Dermis microvascular lymphatic vessel endothelial cell (primary cell): ENCODE data around the gene ZNF217. TPM values are rescaled to one million over a fixed set of nuclear protein-coding genes. Genes with fewer than 3 reads are reported as not detected.
"Not testable (repeated sequence)": the region's sequence is repeated elsewhere in the genome, so short reads cannot be mapped to it uniquely, and the experiment has no call there.

Experiments
- DNase-seq, 2 donors: peaks; one replicate each; pipeline versions ENCODE4 v3.0.0 to v3.0.0-alpha.2; 2010; ENCODE audit warnings: low read depth in 2 of 2
- total RNA-seq: library from RNA; depleted of rRNA; stranded (reverse); fragments of >200 nt; gene quantifications from 2 replicates; pipeline ENCODE4 v1.2.1, GENCODE V29; 2014

Gene ZNF217
- total RNA-seq, 1 donor from 2014 or later = 9.0 TPM

DNA sequence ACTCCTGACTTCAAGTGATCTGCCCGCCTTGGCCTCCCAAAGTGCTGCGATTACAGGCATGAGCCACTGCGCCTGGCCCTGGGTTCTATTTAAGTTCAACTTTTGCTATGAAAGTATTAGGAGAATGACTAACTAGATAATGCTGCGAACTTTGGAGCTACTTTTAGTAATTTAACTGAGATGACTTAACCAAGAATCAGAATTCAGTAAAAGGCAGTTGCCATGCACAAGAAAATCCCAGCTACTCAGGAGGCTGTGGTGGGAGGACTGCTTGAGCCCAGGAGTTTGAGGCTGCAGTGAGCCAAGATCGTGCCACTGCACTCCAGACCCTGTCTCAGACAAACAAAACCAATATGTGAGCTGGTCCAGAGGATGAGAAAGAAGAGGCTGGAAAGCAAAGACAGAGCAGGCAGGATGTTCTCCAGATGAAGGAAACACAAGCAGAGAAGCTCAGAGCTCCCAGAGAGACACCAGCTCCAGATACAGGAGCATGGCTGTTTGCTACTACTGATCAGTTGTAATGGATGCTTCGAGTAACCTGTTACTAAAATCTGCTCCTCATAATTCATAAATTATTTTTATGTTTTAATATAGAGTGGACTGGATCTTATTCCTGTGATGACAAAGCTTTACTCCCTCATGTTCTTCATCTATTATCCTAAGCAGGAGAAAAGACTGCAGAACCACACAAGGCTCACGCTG is 23.9 kb downstream of the ZNF217 start:
- no peak for DNase-seq

DNA sequence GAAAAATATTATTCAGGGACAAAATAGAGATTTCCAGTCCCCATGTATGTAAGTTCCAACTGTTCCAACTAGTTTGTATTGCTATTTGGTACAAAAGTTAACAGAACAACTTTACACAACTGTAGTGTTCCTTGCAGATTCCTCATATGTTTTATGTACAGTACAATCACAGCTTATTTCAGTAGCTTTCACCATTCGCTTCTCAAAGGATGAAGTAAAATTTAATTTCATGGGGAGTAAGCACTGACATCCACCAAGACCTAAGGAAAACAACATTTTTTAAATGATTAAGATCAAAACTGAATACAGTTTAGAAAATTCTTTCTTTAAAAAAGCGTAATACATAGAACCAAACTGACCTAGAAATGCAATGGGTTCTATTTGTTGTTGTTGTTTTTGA is 24.6 kb downstream of the ZNF217 start:
- no peak for DNase-seq

DNA sequence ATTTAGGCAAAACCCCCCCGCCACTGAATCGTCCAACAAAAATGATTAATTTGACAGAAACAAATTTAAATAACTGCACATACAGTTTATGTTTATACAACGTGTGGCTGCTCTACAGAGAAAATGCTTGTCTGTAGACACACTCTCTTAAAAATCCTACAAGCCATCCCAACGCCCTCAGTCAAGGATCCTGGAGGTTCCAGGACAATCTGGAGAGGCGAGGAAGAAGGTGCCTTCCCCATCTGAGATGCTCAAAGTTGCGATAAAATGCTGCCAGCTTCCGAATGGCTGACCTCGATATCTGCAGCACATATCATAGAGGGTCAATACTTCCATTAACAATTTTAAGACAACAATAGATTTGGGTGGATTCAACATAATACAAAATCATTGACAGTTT is 25.3 kb downstream of the ZNF217 start:
- DNase-seq = no peak

DNA sequence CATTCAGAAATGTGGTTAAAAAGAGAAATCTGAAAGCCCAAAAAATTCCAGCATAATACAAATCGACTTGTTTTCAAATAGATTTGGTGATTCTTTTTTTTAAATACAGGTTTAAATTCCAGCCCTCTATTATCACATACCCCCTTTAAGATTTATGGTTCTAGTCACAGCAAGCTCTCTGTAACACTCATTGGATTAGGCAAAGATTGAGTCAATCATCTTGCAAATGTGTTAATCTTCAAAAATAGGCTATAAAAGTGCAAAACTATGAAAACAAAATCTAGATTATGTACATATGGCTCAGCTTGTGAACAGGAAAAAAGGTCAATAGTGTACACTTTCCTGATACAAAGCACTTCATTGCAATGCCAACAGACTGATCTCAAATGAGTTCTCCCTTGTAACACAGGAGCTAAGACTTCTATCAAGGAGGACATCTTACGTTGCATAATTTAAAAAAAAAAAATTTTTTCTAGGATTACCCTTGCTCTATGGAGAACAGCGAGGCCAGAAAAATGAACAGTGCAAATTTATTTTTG is 26.2 kb downstream of the ZNF217 start:
- DNase-seq = no peak

DNA sequence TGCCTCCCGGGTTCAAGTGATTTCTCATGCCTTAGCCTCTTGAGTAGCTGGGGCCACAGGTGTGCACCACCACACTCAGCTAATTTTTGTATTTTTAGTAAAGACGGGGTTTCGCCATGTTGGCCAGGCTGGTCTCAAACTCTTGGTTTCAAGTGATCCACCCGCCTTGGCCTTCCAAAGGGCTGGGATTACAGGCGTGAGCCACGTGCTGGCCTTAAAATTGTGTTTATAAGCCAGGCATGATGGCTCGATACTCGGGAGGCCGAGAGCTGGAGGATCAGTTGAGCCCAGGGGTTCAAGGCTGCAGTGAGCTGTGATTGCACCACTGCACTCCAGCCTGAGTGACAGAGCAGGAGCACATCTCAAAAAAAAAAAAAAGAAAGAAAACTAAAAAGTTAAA is 27.0 kb downstream of the ZNF217 start:
- not testable (repeated sequence) for DNase-seq

DNA sequence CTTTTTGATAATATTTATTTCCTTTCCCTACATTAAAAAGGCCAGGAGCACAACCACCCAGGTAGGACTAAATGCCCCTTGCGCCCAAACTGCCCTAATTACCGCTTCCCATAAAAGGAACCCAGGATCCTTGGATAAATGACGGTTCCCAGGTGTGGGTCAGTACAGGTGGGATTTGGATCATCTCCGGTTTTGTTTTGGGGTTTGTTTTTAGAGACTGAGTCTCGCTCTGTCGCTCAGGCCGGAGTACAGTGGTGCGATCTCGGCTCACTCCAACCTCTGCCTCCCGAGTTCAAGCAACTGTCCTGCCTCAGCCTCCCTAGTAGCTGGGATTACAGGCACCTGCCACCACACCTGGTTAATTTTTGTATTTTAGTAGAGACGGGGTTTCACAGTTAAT is 28.4 kb downstream of the ZNF217 start:
- no peak for DNase-seq

DNA sequence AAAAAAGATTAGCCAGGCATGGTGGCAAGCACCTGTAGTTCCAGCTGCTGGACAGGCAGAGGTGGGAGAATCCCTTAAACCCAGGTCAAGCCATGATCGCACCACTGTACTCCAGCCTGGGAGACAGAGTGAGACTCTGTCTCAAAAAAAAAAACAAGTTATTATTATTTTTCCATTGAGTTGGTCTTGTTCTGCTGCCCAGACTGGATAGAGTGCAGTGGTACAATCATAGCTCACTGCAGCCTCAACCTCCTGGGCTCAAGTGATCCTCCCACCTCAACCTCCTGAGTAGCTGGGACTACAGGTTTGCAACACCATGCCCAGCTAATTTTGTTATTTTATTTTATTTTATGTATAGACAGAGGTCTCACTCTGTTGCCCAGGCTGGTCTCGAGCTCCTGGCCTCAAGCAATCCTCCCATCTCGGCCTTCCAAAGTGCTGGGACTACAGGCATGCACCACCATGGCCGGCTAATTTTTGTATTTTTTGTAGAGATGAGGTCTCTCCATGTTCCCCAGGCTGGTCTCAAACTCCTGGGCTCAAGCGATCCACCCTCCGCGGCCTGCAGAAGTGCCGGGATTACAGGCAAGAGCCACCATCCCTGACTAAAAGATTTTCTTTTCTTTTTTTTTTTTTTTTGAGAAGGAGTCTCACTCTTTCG is 31.4 kb downstream of the ZNF217 start:
- DNase-seq = not testable (repeated sequence)

DNA sequence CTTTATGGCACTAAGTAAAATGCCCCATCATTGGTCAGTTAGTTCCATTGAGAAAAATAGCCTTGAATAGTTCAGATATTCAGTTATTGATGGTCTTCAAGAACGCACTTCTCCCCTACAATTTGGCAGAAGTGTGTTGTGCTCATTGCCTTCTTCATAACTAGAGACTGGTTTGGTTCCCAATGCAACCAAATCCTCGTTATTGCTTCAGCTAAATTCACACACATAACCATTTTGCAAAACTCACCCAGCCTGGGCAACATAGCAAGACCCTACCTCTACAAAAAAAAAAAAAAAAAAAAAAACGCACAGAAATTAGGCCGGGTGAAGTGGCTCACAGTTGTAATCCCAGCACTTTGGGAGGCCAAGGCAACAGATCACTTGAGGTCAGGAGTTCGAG is 32.1 kb downstream of the ZNF217 start:
- DNase-seq = no peak

DNA sequence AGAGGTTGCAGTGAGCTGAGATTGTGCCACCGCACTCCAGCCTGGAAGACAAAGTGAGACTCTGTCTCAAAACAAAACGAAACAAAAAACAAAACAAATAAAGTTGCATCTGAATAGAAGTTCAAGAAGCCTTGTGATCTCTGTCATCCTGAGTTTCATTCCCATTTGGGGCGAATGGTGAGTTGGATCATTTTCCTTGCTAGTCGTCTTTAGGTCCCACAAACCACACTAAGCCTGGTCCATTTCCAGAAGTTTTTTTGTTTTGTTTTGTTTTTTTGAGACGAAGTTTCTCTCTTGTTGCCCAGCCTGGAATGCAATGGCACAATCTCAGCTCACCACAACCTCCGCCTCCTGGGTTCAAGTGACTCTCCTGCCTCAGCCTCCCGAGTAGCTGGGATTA is 33.8 kb downstream of the ZNF217 start:
- no peak for DNase-seq

DNA sequence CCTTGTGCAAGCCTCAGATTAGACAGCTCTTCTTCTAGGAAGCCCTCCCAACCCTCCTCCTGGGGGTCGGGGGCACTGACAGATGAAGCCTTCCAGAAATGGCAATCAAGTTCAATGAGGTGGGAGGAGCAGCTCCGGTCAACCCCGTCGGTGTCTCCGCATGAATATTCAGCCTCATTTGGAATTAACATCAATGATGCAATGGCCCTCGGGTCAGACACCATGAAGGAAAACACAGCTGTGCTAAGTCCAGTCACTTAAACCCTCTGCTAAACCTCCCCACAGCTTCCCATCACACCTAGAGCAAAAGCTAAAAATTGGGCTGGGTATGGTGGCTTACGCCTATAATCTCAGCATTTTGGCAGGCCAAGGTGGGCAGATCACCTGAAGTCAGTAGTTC is 36.5 kb downstream of the ZNF217 start:
- no peak for DNase-seq

DNA sequence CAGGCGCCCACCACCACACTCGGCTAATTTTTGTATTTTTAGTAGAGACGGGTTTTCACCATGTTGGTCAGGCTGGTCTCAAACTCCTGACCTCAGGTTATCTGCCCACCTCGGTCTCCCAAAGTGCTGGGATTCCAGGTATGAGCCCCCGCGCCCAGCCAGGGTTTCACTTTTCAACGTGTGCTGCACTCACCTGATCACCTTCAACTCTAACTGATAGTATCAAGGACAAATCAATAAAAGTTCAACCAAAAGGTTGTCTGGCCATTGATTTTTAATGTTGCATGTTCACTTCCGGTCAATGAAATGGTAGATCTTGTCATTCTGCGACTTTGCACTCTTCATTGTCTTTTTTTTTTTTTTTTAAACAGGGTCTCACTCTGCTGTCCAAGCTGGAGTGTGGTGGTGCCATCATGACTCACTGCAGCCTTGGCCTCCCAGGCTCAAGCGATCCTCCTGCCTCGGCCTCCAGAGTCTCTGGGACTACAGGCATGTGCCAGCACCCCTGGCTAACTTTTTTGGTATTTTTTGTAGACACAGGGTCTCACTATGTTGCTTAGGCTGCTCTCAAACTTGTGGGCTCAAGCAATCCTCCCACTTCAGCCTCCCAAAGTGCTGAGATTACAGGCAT is 37.3 kb downstream of the ZNF217 start:
- no peak for DNase-seq

DNA sequence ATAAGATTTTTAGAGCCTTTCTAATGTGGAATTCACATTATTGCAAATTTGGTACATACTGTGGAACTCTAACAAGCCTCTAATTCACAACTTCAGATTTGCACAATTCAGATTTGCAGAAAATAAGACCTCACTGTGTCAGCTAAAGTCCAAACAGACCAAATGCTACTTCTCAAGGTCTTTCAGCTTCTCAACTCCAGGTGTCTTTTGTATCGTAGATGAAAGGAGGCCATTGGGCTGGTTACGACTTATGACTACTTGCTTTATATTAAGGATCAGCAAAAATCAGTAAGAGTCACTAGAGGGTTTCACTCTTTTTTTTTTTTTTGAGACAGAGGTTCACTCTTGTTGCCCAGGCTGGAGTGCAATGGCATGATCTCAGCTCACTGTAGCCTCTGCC is 37.8 kb downstream of the ZNF217 start:
- no peak for DNase-seq

DNA sequence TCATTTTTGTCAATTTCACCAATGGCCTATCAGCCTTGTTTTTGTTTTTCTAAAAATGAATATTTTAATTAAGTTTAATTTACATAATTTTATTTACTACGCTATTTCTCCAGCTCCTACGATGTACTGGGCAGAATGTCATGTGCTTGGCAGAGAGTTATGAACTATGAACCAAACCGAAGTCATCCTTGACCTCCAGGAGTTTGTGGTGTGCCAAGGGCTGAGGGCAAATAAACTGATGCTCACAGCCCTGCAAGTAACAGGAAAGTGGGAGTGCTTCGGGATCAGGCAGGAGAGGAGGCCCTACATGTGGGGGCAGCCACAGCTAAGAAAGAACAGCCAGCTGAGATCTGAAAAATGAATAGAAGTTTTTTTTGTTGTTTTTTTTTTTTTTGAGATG is 38.6 kb downstream of the ZNF217 start:
- no peak for DNase-seq

DNA sequence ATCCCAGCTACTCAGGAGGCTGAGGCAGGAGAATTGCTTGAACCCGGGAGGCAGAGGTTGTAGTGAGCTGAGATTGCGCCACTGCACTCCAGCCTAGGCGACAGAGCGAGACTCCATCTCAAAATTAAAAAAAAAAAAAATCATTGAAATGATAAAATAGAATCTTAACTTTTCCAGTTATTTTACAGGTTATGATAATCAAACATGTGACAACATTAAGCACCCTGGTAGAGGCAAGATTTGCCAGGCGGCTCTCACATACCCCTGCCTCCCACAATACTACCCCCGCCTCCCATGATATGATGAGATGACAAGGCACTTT is 41.1 kb downstream of the ZNF217 start:
- DNase-seq = not testable (repeated sequence)

DNA sequence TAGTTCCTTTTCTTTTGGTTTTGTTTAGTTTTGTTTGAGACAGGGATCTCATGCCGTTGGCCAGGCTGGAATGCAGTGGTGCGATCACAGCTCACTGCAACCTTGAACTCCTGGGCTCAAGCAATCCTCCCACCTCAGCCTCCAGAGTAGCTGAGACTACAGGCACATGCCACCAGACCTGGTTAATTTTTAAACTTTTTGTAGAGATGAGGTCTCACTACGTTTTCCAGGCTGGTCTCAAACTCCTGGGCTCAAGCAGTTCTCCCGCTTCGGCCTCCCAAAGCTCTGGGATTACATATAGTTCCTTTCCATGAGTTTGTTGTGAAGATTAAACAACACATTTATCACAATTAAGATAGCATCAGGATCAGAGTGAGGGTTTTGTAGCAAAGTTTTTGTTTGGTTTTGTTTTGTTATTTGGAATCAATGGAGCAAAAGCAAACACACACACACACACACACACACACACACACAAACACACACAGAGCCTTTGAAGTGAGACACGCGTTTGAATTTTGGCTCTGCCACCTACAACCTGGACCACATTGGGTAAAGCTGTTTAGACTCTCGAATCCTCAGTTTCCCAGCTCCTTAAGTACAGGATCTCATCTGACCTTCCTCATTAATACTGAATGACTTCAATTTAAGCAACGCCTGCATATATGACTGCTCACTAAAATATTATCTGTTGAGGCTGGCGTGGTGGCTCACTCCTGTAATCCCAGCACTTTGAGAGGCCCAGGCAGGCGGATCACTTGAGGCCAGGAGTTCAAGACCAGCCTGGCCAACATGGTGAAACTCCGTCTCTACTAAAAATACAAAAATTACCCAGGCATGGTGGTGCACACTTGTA is 41.7 kb downstream of the ZNF217 start:
- DNase-seq = not testable (repeated sequence)

DNA sequence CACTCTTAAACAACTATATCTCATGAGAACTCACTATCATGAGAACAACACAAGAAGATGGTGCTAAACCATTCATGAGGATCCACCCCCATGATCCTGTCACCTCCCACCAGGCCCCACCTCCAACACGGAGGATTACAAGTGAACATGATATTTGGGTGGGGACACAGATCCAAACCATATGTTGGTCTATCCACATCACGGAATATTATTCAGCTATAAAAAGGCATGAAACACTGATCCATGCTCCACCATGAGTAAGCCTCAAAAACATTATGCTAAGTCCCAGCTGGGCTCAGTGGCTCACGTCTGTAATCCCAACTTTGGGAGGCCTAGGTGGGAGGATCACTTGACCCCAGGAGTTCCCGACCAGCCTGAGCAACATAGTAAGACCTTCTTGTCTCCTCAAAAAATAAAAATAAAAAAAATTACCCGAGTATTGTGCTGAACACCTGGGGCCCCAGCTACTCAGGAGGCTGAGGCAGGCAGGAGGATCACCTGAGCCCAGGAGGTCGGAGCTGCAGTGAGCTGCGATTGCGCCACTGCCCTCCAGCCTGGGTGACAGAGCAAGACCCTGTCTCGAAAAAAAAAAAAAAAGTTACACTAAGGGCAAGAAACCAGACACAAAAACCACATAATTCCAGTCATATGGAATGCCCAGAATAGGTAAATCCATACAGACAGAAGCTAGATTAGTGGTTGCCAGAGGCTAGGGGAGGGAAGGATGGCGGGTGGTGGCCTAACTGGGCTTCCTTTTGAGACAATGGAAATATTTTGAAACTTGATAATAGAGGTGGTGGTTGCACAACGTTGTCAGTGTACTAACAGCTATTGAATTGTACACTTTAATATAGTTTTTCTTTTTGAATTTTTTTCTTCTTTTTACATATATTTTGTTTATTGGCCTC is 43.1 kb downstream of the ZNF217 start:
- DNase-seq = no peak

DNA sequence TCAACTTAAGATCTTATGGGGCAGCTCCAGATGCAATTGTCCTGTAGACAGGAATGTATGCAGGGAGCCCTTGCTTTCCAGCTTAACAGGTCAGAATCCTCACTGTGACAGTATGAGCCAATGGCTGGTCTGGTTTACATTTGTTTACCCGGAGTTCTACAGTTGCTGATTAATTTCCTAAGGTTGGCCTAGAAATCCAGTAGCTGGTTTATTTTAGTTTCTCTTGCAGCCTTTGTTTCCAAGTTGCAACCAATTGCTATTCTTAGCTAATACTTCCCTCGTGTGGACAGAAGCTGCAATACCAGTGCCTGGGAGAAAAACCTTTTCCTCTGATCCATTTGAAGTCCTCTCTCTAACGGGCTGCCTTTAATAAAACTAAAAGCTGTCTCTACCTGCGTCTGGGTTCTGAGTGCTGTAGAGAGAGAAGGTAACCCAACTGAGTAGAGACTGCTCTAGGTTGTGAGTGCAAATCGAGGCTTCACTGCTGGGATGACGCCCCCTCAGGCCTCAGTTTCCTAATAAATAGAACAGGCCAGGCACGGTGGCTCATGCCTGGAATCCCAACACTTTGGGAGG is 45.9 kb downstream of the ZNF217 start:
- peak; percentile 49 to 63 for DNase-seq

DNA sequence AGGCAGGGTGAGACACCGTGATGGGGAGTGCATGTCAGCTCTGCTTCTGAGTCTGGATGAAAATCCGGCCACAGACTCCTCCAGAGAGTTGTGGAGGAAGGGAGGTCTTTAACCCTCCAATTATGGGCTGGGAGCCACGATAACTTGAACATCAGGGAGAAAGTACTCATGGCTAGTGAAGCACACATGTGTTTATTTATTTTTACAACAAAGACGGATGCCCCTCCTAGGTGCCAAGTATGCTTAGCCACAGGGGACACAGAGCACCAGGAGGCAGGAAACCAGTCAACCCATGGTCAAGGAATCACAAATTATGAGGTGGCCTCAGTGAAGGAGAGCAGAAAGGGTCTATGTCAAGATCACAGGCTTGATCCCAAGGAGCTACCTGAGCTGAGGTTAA is 54.1 kb downstream of the ZNF217 start:
- no peak for DNase-seq

DNA sequence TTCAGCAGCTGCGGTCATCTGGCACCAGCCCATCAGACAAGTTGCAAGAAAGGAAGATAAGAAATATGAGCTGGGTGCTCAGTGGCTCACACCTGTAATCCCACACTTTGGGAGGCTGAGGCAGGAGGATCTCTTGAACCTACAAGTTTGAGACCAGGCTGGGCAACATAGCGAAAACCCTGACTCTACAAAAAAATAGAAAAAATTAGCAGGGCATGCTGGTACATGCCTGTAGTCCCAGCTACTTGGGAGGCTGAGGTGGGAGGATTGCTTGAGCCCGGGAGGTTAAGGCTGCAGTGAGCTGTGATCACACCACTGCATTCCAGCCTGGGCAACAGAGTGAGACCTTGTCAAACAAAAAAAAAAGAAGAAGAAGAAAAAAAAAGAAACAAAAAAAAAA is 57.3 kb downstream of the ZNF217 start:
- DNase-seq = not testable (repeated sequence)

DNA sequence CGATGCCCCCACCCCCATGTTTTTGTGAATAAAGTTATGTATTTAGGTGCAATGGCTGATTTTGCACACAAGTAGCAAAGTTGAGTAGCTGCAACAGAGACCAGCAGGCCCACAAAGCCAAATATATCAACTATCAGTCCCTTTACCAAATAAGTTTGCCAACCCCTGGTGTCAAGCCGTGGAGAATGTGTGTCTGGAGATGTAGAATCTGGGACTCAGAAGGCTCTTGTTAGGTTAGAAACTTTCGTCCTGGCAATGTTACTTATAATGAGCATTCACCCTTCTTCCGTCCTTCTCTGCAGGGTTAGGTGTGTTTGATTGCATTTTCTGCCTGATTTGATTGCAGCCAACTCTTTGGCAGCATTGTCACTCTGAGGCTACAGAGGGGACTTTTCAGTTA is 57.8 kb downstream of the ZNF217 start:
- no peak for DNase-seq

DNA sequence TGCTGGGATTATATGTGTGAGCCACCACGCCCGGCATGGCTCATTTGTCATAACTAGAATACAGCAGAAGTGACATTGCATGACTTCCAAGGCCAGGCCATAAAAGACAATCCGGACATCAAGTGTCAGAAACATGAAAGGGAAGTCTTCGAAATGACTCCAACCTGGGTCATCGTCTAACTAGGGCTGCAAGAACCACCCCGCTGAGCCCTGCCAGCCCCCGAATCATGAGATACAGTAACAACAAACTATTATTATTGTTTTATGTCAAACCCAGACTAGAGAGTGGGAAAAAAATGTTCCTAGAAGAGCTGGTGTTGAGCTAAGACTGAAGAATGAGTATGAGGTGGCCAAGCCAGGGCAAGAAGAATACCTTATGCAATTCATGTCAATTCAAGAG is 59.6 kb downstream of the ZNF217 start:
- no peak for DNase-seq
